SK-N-SH (cell line): ENCODE data around the gene CDC123. TPM values are rescaled to one million over a fixed set of nuclear protein-coding genes. Genes with fewer than 3 reads are reported as not detected.

ENCODE experiments used
- CTCF ChIA-PET: fragments of 300-600, 350-600 bp; formaldehyde crosslinking; extraction: SDS; loops from one replicate; lab custom pipeline; 2021; lab: Yijun Ruan, JAX
- POLR2A ChIA-PET: fragments of 350-600 bp; sonication (Branson Sonifier 250); formaldehyde crosslinking; extraction: SDS; loops from one replicate; lab custom pipeline; 2020; ENCODE audit warnings: antibody characterized with exemption, inconsistent platforms; lab: Yijun Ruan, JAX
- DNase-seq: peaks from one replicate; pipeline ENCODE4 v3.0.0; 2012
- H2AFZ ChIP-seq: fragments of 200-600 bp; sonication (generic); 2 replicates; pipeline ENCODE4 v1.8.1; 2016; ENCODE audit warnings: antibody characterized with exemption, mild to moderate bottlenecking, low read depth
- H3F3A ChIP-seq: fragments of 200-600 bp; sonication (generic); replicated peaks from 2 replicates; pipeline ENCODE3; 2016; ENCODE audit warnings: antibody characterized with exemption, mild to moderate bottlenecking; ENCODE audit not compliant: insufficient read depth
- H3K27ac ChIP-seq, 2 experiments: fragments of 200-500 bp in 1 of 2; fragments of 200-600 bp in 1 of 2; sonication (Bioruptor generic) in 1 of 2; sonication (generic), shearing (Covaris generic) in 1 of 2; 2 replicates each; pipeline versions ENCODE4 v1.5.1 to v1.6.1; 2014 to 2016; ENCODE audit warnings: low read depth in 2 of 2, inconsistent platforms in 1 of 2, low read length in 1 of 2, mild to moderate bottlenecking in 1 of 2, mixed read lengths in 1 of 2
- H3K27me3 ChIP-seq: fragments of 200-600 bp; sonication (generic), shearing (Covaris generic); 2 replicates; pipeline ENCODE4 v1.6.1; 2016; ENCODE audit warnings: mixed run types; ENCODE audit not compliant: insufficient read depth
- H3K36me3 ChIP-seq, 2 experiments: fragments of 200-500 bp in 1 of 2; fragments of 200-600 bp in 1 of 2; sonication (Bioruptor generic) in 1 of 2; sonication (generic) in 1 of 2; replicated peaks in 1 of 2; 2 replicates each; pipeline versions ENCODE3 to v1.5.1; 2014 to 2016; ENCODE audit warnings: low read length in 1 of 2, mild to moderate bottlenecking in 1 of 2; ENCODE audit not compliant: insufficient read depth in 2 of 2, control insufficient read depth in 1 of 2
- H3K4me1 ChIP-seq, 2 experiments: fragments of 200-500 bp in 1 of 2; fragments of 200-600 bp in 1 of 2; sonication (Bioruptor generic) in 1 of 2; sonication (generic), shearing (Covaris generic) in 1 of 2; 2 replicates each; pipeline versions ENCODE4 v1.5.1 to v1.6.1; 2014 to 2016; ENCODE audit warnings: low read depth in 1 of 2, low read length in 1 of 2, mixed run types in 1 of 2; ENCODE audit not compliant: insufficient read depth in 2 of 2, control insufficient read depth in 1 of 2
- H3K4me2 ChIP-seq: fragments of 200-600 bp; sonication (generic), shearing (Covaris generic); 2 replicates; pipeline ENCODE4 v1.6.1; 2017; ENCODE audit warnings: mixed run types
- H3K4me3 ChIP-seq, 2 experiments: fragments of 200-500 bp in 1 of 2; fragments of 200-600 bp in 1 of 2; sonication (Bioruptor generic) in 1 of 2; sonication (generic), shearing (Covaris generic) in 1 of 2; 2 replicates each; pipeline versions ENCODE4 v1.5.1 to v1.8.1; 2014 to 2016; ENCODE audit warnings: low read depth in 2 of 2, inconsistent platforms in 1 of 2, low read length in 1 of 2, mild to moderate bottlenecking in 1 of 2, mixed read lengths in 1 of 2, moderate library complexity in 1 of 2
- H3K79me2 ChIP-seq: fragments of 200-600 bp; sonication (generic); 2 replicates; pipeline ENCODE4 v1.8.1; 2017; ENCODE audit warnings: mild to moderate bottlenecking; ENCODE audit not compliant: insufficient read depth
- H3K9ac ChIP-seq: fragments of 200-600 bp; sonication (generic); 2 replicates; pipeline ENCODE4 v1.6.1; 2017; ENCODE audit warnings: mixed run types
- H3K9me2 ChIP-seq: fragments of 200-600 bp; sonication (generic); 2 replicates; pipeline ENCODE4 v1.6.1; 2017; ENCODE audit warnings: mixed run types
- H3K9me3 ChIP-seq: fragments of 200-600 bp; sonication (generic); 2 replicates; pipeline ENCODE4 v1.6.1; 2017; ENCODE audit warnings: mixed run types, mild to moderate bottlenecking, moderate library complexity
- H4K20me1 ChIP-seq: fragments of 200-600 bp; sonication (generic); 2 replicates; pipeline ENCODE4 v1.6.1; 2017; ENCODE audit warnings: mild to moderate bottlenecking, mixed run types; ENCODE audit not compliant: insufficient read depth
- CHD2 ChIP-seq: fragments of 150-350 bp; IDR thresholded peaks from 2 replicates; pipeline ENCODE4 v1.6.1; 2018; ENCODE audit warnings: low read length; ENCODE audit not compliant: partially characterized antibody
- EP300 ChIP-seq, 2 experiments: IDR thresholded peaks; 2 replicates each; pipeline versions ENCODE4 v1.4.0 to v1.6.1; 2012; ENCODE audit warnings: borderline replicate concordance in 1 of 2, low read depth in 1 of 2, low read length in 1 of 2
- EZH2phosphoT487 ChIP-seq: fragments of 200-600 bp; sonication (generic); IDR thresholded peaks from 2 replicates; pipeline ENCODE4 v1.6.1; 2017; ENCODE audit warnings: low read depth, mixed run types, mild to moderate bottlenecking, antibody characterized with exemption, moderate library complexity, borderline replicate concordance
- FOSL2 ChIP-seq: IDR thresholded peaks from 2 replicates; pipeline ENCODE4 v1.4.0; 2012; ENCODE audit warnings: low read depth, mild to moderate bottlenecking, moderate library complexity, borderline replicate concordance
- FOXJ3 ChIP-seq: sonication (generic); formaldehyde crosslinking; IDR thresholded peaks from 2 replicates; pipeline ENCODE4 v1.5.1; 2020; ENCODE audit warnings: mild to moderate bottlenecking, missing genetic modification reagents
- GABPA ChIP-seq: IDR thresholded peaks from 2 replicates; pipeline ENCODE4 v1.4.0; 2012; ENCODE audit warnings: low read depth, mild to moderate bottlenecking
- IRF3 ChIP-seq: fragments of 150-350 bp; IDR thresholded peaks from 2 replicates; pipeline ENCODE4 v1.6.1; 2016; ENCODE audit warnings: mild to moderate bottlenecking, low read depth, low read length
- JUND ChIP-seq: IDR thresholded peaks from 2 replicates; pipeline ENCODE4 v1.4.0; 2012
- MAX ChIP-seq: IDR thresholded peaks from 2 replicates; pipeline ENCODE4 v1.4.0; 2012; ENCODE audit warnings: low read depth
- MEF2A ChIP-seq: IDR thresholded peaks from 2 replicates; pipeline ENCODE4 v1.4.0; 2012; ENCODE audit warnings: low read depth, borderline replicate concordance
- MXI1 ChIP-seq: IDR thresholded peaks from 2 replicates; pipeline ENCODE4 v1.6.1; 2012; ENCODE audit warnings: mild to moderate bottlenecking, low read depth, low read length, improper control_type of control experiment
- NFIC ChIP-seq: IDR thresholded peaks from 2 replicates; pipeline ENCODE4 v1.4.0; 2012; ENCODE audit warnings: borderline replicate concordance
- NRF1 ChIP-seq: IDR thresholded peaks from 2 replicates; pipeline ENCODE4 v1.6.1; 2012; ENCODE audit warnings: low read depth, mild to moderate bottlenecking, low read length
- PBX3 ChIP-seq: IDR thresholded peaks from 2 replicates; pipeline ENCODE4; 2012
- POLR2AphosphoS5 ChIP-seq: IDR thresholded peaks from 2 replicates; pipeline ENCODE4 v1.6.1; 2012; ENCODE audit warnings: low read depth, low read length
- REST ChIP-seq: IDR thresholded peaks from 2 replicates; pipeline ENCODE4 v1.6.1; 2012; ENCODE audit warnings: mild to moderate bottlenecking, low read depth, low read length, moderate library complexity
- RFX5 ChIP-seq: IDR thresholded peaks from 2 replicates; pipeline ENCODE4 v1.6.1; 2012; ENCODE audit warnings: mild to moderate bottlenecking, improper control_type of control experiment, low read length
- SMC3 ChIP-seq: IDR thresholded peaks from 2 replicates; pipeline ENCODE4 v1.6.1; 2012; ENCODE audit warnings: low read depth, low read length, improper control_type of control experiment
- TCF12 ChIP-seq: IDR thresholded peaks from 2 replicates; pipeline ENCODE4 v1.4.0; 2012
- TEAD4 ChIP-seq: IDR thresholded peaks from 2 replicates; pipeline ENCODE4 v1.4.0; 2012; ENCODE audit warnings: mild to moderate bottlenecking, borderline replicate concordance; ENCODE audit not compliant: insufficient read depth
- USF2 ChIP-seq: fragments of 150-350 bp; IDR thresholded peaks from 2 replicates; pipeline ENCODE4 v1.6.1; 2017; ENCODE audit warnings: antibody characterized with exemption, low read length, low read depth, borderline replicate concordance
- YY1 ChIP-seq: IDR thresholded peaks from 2 replicates; pipeline ENCODE4 v1.4.0; 2012; ENCODE audit warnings: low read depth, mild to moderate bottlenecking
- WGBS: methylation state at CpG from one replicate; pipeline ENCODE4 v1.1.6; 2017; ENCODE audit warnings: low lambda C conversion rate; 5-methylcytosine and 5-hydroxymethylcytosine counted together
- polyA plus RNA-seq, 3 experiments: library from polyadenylated mRNA; depleted of rRNA; stranded (reverse); fragments of >200 nt; gene quantifications; 2 replicates each; pipeline ENCODE4 v1.2.3, GENCODE V29; 2012

CDC123 gene
- polyA plus RNA-seq, 1 of the 3 experiments (the other 2 are of a cell fraction) = 139 TPM

- Histone ChIP-seq H3K4me2 (no peak overlapping the region), H3K4me1 (no peaks in the 10 kb centered on the region), H3K36me3 (peaks cover 31 to 38% of the 10 kb centered on the region in 2 experiments), H3K9me2 (no peaks in the 10 kb centered on the region), H3K9ac (no peak overlapping the region), H3K27me3 (no peaks in the 10 kb centered on the region), H3F3A (no peaks in the 10 kb centered on the region), H3K79me2 (peaks cover 65% of the 10 kb centered on the region), H3K4me3 (no peak overlapping the region), H2AFZ (no peak overlapping the region), H3K9me3 (no peaks in the 10 kb centered on the region), H4K20me1 (no peaks in the 10 kb centered on the region), H3K27ac (no peak overlapping the region)
- POLR2A ChIA-PET = interaction anchor here (0.6 kb wide), 1 partner anchor 823 kb away, joined by 3 read pairs; no protein-coding TSS in a partner anchor
- 83% methylated on average over 5 of the region's 5 CpGs for WGBS
- TF ChIP-seq PBX3 (no peak), EP300 (IDR thresholded peaks at IDR 0.05; ENCODE audit: borderline replicate concordance in 1 of 2, low read depth in 1 of 2, low read length in 1 of 2) (no peak), MAX (no peak)
- CTCF ChIA-PET = no interaction called here
- DNase-seq = no peak
Observed at GRCh38 chr10:12187321-12187905, 8.6 kb upstream of the CDC123 start.

GRCh38 chr10:12188656-12189055 is 7.3 kb upstream of the CDC123 start:
- H2AFZ ChIP-seq = no peak overlapping the region
- H3K4me1 ChIP-seq = no peaks in the 10 kb centered on the region; a peak in 1 of 4 replicates
- H4K20me1 ChIP-seq = no peaks in the 10 kb centered on the region
- no peaks in the 10 kb centered on the region for H3K9me3 ChIP-seq
- peaks cover 77% of the 10 kb centered on the region for H3K79me2 ChIP-seq
- H3K27me3 ChIP-seq = no peaks in the 10 kb centered on the region
- no peaks in the 10 kb centered on the region for H3F3A ChIP-seq
- H3K36me3 ChIP-seq = peaks cover 24 to 31% of the 10 kb centered on the region in 2 experiments
- no peak overlapping the region for H3K9ac ChIP-seq
- no peak overlapping the region for H3K4me3 ChIP-seq
- no peak for DNase-seq
- ChIA-PET CTCF (no interaction called here), POLR2A (no interaction called here)
- WGBS = 91% methylated on average over 6 of the region's 6 CpGs
- no peaks in the 10 kb centered on the region for H3K9me2 ChIP-seq
- no peak overlapping the region for H3K4me2 ChIP-seq
- H3K27ac ChIP-seq = no peak overlapping the region
- no peak for TF ChIP-seq REST
- TF ChIP-seq MXI1 = no peak
- no peak for TF ChIP-seq TCF12
- TF ChIP-seq FOSL2 = no peak
- no peak for TF ChIP-seq MEF2A
- TF ChIP-seq TEAD4 = no peak
- no peak for TF ChIP-seq CHD2
- no peak for TF ChIP-seq RFX5
- no peak for TF ChIP-seq EZH2phosphoT487
- TF ChIP-seq JUND = no peak
- TF ChIP-seq IRF3 = no peak
- TF ChIP-seq NRF1 = no peak
- TF ChIP-seq NFIC = no peak
- TF ChIP-seq USF2 = no peak
- no peak for TF ChIP-seq YY1
- no peak for TF ChIP-seq POLR2AphosphoS5
- no peak for TF ChIP-seq GABPA
- TF ChIP-seq SMC3 = no peak
- no peak for TF ChIP-seq EP300 (IDR thresholded peaks at IDR 0.05; ENCODE audit: borderline replicate concordance in 1 of 2, low read depth in 1 of 2, low read length in 1 of 2)
- TF ChIP-seq FOXJ3 (CRISPR knock-in tag) = no peak
